ENCODE results near the gene SLIT3.

Gene SLIT3

DNA sequence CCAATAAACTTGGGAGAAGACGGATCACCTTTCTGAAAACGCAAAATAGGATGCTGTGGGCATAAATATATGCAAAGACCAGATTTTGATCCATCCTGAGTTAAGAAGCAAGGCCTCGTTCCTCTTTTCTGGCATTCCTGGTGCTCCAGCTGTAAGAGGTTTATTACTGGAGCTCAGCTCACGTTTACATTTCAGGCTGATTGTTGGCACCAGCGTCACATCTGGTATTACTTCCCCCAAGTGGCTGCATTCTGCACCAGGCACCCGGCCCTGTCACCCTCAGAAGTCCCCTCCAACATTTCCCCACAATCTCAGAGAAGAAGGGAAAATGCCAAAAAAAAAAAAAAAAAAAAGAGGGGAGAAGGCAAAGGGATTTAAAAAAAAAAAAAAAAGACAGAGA lies 348.7 kb downstream of the SLIT3 start:
- no peak overlapping the region for H3K4me3 ChIP-seq (ENCODE audit: low read depth, low read length)
- peaks cover 21% of the 10 kb centered on the region for H3K4me1 ChIP-seq
- H3K36me3 ChIP-seq = no peaks in the 10 kb centered on the region
- H3K9me3 ChIP-seq = no peaks in the 10 kb centered on the region
- TF ChIP-seq, protein P1, sequence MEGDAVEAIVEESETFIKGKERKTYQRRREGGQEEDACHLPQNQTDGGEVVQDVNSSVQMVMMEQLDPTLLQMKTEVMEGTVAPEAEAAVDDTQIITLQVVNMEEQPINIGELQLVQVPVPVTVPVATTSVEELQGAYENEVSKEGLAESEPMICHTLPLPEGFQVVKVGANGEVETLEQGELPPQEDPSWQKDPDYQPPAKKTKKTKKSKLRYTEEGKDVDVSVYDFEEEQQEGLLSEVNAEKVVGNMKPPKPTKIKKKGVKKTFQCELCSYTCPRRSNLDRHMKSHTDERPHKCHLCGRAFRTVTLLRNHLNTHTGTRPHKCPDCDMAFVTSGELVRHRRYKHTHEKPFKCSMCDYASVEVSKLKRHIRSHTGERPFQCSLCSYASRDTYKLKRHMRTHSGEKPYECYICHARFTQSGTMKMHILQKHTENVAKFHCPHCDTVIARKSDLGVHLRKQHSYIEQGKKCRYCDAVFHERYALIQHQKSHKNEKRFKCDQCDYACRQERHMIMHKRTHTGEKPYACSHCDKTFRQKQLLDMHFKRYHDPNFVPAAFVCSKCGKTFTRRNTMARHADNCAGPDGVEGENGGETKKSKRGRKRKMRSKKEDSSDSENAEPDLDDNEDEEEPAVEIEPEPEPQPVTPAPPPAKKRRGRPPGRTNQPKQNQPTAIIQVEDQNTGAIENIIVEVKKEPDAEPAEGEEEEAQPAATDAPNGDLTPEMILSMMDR (IDR thresholded peaks at IDR 0.05; ENCODE audit: low read depth, low read length) = no peak
- H3K27me3 ChIP-seq = no peaks in the 10 kb centered on the region
- no peak for DNase-seq

DNA sequence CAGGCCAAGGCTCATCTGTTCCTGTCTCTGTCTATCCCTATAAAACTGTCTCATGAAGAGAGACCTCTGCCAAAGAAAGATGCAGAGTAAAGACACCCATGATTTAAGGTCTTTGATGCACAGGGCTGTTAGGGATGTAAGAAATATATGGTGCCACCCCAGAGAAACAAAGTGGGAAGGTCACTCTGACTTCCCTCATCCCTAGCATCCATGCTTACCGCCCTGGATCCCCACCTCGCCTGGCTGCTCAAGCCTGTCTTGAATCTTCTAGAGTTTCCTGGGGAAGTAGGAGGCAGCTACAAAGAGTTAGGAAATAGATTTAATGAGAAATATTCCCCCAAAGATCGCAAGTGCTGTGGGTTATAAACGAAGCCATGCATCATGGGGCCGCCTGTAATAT lies 349.2 kb downstream of the SLIT3 start:
- Histone ChIP-seq H3K4me1 (peaks cover 25% of the 10 kb centered on the region), H3K36me3 (no peaks in the 10 kb centered on the region), H3K27me3 (no peaks in the 10 kb centered on the region), H3K4me3 (ENCODE audit: low read depth, low read length) (no peak overlapping the region), H3K9me3 (no peaks in the 10 kb centered on the region)
- TF ChIP-seq, protein P1 (IDR thresholded peaks at IDR 0.05; ENCODE audit: low read depth, low read length) = no peak
- no peak for DNase-seq

DNA sequence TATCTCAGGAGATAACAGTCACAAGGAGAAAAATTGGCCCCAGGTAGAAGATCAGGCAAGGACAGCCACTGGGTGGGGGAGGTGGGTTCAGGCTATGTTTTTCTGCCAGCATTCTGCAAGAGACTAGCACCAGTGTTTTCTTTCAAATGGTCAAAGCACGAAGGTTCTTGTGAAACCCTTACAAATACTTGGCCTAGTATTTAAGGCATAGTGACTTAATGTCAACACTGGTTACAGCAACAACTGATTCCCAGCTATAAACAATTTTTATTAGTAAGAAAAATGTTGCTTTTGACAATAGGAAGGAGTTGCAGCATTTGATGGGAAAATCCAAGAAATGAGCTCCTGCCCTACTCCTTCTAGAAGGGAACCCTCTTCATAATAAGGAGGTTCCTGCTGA lies 349.6 kb downstream of the SLIT3 start:
- Histone ChIP-seq H3K9me3 (no peaks in the 10 kb centered on the region), H3K36me3 (no peaks in the 10 kb centered on the region), H3K4me1 (peaks cover 28% of the 10 kb centered on the region), H3K27me3 (no peaks in the 10 kb centered on the region), H3K4me3 (ENCODE audit: low read depth, low read length) (no peak overlapping the region)
- TF ChIP-seq, protein P1 (IDR thresholded peaks at IDR 0.05; ENCODE audit: low read depth, low read length) = no peak
- DNase-seq = no peak

DNA sequence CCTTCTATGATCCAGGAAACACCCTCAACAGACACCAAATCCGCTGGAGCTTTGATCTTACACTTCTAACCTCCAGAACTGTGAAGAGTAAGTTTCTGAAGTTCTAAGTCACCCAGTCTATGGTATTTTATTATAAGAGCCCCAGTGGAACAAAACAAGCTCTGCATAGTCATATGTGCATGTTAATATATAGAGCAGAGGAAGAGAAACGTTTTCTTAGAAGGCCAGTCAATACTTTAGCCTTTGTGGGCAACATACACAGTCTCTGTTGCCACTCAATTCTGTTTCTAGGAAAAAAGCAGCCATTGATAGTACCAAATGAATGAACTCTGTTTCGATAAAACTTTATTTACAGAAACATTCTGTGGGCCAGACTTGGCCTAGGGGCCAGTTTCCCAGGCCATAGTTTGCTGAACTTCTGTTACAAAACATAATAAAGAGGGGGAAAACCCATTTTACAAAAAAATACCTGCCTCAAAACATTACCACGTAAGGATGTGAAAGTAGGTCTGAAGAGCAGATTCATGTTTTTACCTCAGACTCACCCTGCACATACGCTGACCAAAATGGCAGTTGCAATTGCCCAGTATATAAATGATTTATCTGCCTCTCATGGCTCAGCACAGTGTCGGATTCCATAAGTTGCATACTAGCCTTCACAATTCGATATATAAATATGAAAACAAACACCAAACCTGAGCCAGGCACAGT lies 350.5 kb downstream of the SLIT3 start:
- no peak for DNase-seq
- TF ChIP-seq, protein P1 (IDR thresholded peaks at IDR 0.05; ENCODE audit: low read depth, low read length) = no peak

DNA sequence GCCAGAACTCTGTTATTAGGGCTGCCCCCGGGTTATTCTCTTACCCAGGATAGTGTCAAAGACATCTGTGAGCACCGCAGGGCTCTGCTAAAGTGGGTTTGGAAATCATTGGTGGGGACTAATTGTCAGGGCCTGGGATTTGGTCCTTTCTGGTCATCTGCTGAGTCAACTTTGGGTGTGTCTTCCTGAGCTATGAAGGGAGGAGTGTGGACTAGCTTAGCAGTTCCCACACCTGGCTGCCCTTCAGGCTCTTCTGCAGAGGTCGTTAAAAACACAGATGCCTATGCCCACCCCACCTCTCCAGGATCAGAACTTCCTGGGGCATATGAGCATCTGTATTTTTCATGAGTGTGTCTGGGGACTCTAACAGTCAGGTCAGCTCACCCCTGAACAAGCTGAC lies 352.2 kb downstream of the SLIT3 start:
- Histone ChIP-seq H3K27me3 (no peaks in the 10 kb centered on the region), H3K9me3 (no peaks in the 10 kb centered on the region), H3K4me3 (ENCODE audit: low read depth, low read length) (no peak overlapping the region), H3K4me1 (peaks cover 51% of the 10 kb centered on the region), H3K36me3 (no peaks in the 10 kb centered on the region)
- DNase-seq = no peak
- TF ChIP-seq, protein P1 (IDR thresholded peaks at IDR 0.05; ENCODE audit: low read depth, low read length) = no peak

More for the DNA sequence above, 350.5 kb downstream of the SLIT3 start:
- Histone ChIP-seq H3K9me3 (no peaks in the 10 kb centered on the region), H3K36me3 (no peaks in the 10 kb centered on the region), H3K27me3 (no peaks in the 10 kb centered on the region), H3K4me3 (ENCODE audit: low read depth, low read length) (no peak overlapping the region), H3K4me1 (peaks cover 37% of the 10 kb centered on the region)

DNA sequence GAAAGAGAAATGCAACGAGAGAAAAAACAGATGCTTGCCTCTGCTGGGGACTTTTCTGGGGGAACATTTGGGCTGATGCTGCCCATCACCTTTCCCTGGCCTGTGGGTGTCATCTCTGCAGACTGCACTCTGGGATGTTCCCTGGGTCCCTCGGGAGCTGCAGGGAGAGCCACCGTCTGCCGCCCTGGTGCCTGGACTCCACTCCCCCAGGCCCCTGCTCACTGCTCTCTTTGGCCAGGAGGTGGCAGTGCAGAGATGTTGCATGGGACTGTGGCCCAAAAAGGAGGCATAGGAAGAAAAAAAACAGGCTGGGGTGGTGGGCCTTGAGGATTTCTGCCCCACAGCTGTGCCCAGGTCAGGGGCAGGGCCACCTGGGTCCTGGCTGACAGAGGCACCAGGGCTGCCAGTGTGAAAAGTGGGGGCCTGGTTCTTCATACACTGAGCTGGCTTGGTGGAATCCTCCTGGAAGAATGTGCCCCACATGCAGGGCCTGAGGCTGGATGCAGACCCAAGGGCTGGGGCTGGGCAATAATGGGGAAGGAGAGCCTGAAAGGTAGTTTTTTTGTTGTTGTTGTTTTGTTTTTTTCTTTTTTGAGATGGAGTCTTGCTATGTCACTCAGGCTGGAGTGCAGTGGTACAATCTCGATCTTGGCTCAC lies 353.6 kb downstream of the SLIT3 start:
- no peaks in the 10 kb centered on the region for H3K27me3 ChIP-seq
- no peaks in the 10 kb centered on the region for H3K9me3 ChIP-seq
- DNase-seq = peak; percentile 90
- H3K4me1 ChIP-seq = peaks cover 62% of the 10 kb centered on the region
- TF ChIP-seq, protein P1 (IDR thresholded peaks at IDR 0.05; ENCODE audit: low read depth, low read length) = peak; percentile 97
- H3K36me3 ChIP-seq = no peaks in the 10 kb centered on the region
- H3K4me3 ChIP-seq (ENCODE audit: low read depth, low read length) = no peak overlapping the region

All from BE2C (cell line).